IMR-90 (cell line): ENCODE results near the gene CDKN2B-AS1. TPM values are rescaled to one million over a fixed set of nuclear protein-coding genes. Genes with fewer than 3 reads are reported as not detected.

Experiments used
- ATAC-seq: fragments of 200-7000 bp; cut with Tn5 transposase; 2 replicates; pipeline ENCODE4 v1.9.1; 2020; ENCODE audit warnings: low read depth, mild to moderate bottlenecking, moderate library complexity
- BruUV-seq: library from RNA; stranded (reverse); fragments of 400-500 nt; replicated peaks from 2 replicates; lab custom pipeline; 2021; lab: Mats Ljungman, UMichigan
- CTCF ChIA-PET: fragments of 300-600 bp; formaldehyde crosslinking; extraction: SDS; loops from one replicate; lab custom pipeline; 2021; ENCODE audit warnings: antibody characterized with exemption; lab: Yijun Ruan, JAX
- POLR2A ChIA-PET: fragments of 300-600 bp; sonication (Branson Sonifier 250); formaldehyde crosslinking; loops from one replicate; lab custom pipeline; 2022; ENCODE audit warnings: antibody characterized with exemption; ENCODE audit not compliant: unreplicated experiment; lab: Charles Lee
- DNase-seq: peaks from one replicate; pipeline ENCODE4 v3.0.0; 2013
- H2AFZ ChIP-seq: replicated peaks from 2 replicates; pipeline ENCODE3; 2013; ENCODE audit warnings: low read length, mild to moderate bottlenecking; ENCODE audit not compliant: poor library complexity
- H2AK5ac ChIP-seq: 2 replicates; pipeline ENCODE4 v1.6.1; 2013; ENCODE audit warnings: low read depth, low read length, inconsistent platforms
- H2AK9ac ChIP-seq: replicated peaks from 2 replicates; pipeline ENCODE3; 2013; ENCODE audit warnings: mild to moderate bottlenecking, low read depth, low read length, moderate library complexity; ENCODE audit not compliant: poor library complexity
- H2BK120ac ChIP-seq: 2 replicates; pipeline ENCODE4 v1.6.1; 2013; ENCODE audit warnings: low read depth, low read length, inconsistent platforms
- H2BK15ac ChIP-seq: 3 replicates; pipeline ENCODE4 v1.6.1; 2013; ENCODE audit warnings: low read depth, low read length, inconsistent platforms
- H2BK20ac ChIP-seq: 2 replicates; pipeline ENCODE4 v1.6.1; 2013; ENCODE audit warnings: low read depth, mild to moderate bottlenecking, inconsistent platforms, low read length, moderate library complexity
- H2BK5ac ChIP-seq: 2 replicates; pipeline ENCODE4 v1.6.1; 2013; ENCODE audit warnings: mild to moderate bottlenecking, low read depth, low read length, inconsistent platforms; ENCODE audit not compliant: poor library complexity, severe bottlenecking
- H3K14ac ChIP-seq: replicated peaks from 2 replicates; pipeline ENCODE4 v1.6.1; 2013; ENCODE audit warnings: low read depth, low read length, inconsistent platforms
- H3K18ac ChIP-seq: 2 replicates; pipeline ENCODE4 v1.6.1; 2013; ENCODE audit warnings: low read depth, low read length, control low read depth
- H3K23ac ChIP-seq: 2 replicates; pipeline ENCODE4 v1.6.1; 2013; ENCODE audit warnings: low read depth, low read length, inconsistent platforms
- H3K27ac ChIP-seq: 2 replicates; pipeline ENCODE4 v1.5.1; 2013; ENCODE audit warnings: mild to moderate bottlenecking, control low read depth, low read length; ENCODE audit not compliant: insufficient read depth
- H3K27me3 ChIP-seq: 2 replicates; pipeline ENCODE4 v1.6.1; 2013; ENCODE audit warnings: low read length; ENCODE audit not compliant: control insufficient read depth, insufficient read depth
- H3K36me3 ChIP-seq: 2 replicates; pipeline ENCODE4 v1.6.1; 2013; ENCODE audit warnings: low read length, mixed read lengths; ENCODE audit not compliant: control insufficient read depth, insufficient read depth
- H3K4ac ChIP-seq: 2 replicates; pipeline ENCODE4 v1.6.1; 2013; ENCODE audit warnings: low read depth, low read length, inconsistent platforms
- H3K4me1 ChIP-seq: 2 replicates; pipeline ENCODE4 v1.6.1; 2013; ENCODE audit warnings: low read length, mixed read lengths; ENCODE audit not compliant: control insufficient read depth, insufficient read depth
- H3K4me2 ChIP-seq: 2 replicates; pipeline ENCODE4 v1.6.1; 2013; ENCODE audit warnings: low read depth, mild to moderate bottlenecking, control low read depth, low read length, moderate library complexity
- H3K4me3 ChIP-seq: 2 replicates; pipeline ENCODE4 v1.5.1; 2013; ENCODE audit warnings: low read depth, mild to moderate bottlenecking, control low read depth, low read length, moderate library complexity; ENCODE audit not compliant: insufficient read depth
- H3K56ac ChIP-seq: 2 replicates; pipeline ENCODE4 v1.6.1; 2013; ENCODE audit warnings: low read length, inconsistent platforms; ENCODE audit not compliant: insufficient read depth; ENCODE audit errors: extremely low read depth
- H3K79me1 ChIP-seq, 2 experiments: 2 replicates each; pipeline ENCODE4 v1.6.1; 2013; ENCODE audit warnings: low read length in 2 of 2, inconsistent platforms in 1 of 2, low read depth in 1 of 2
- H3K9ac ChIP-seq: 2 replicates; pipeline ENCODE4 v1.6.1; 2013; ENCODE audit warnings: low read depth, low read length, control low read depth
- H3K9me1 ChIP-seq: 2 replicates; pipeline ENCODE4 v1.6.1; 2013; ENCODE audit warnings: low read length, inconsistent platforms; ENCODE audit not compliant: insufficient read depth
- H3K9me3 ChIP-seq: 2 replicates; pipeline ENCODE4 v1.6.1; 2013; ENCODE audit warnings: low read length; ENCODE audit not compliant: control insufficient read depth, insufficient read depth
- H4K20me1 ChIP-seq: 2 replicates; pipeline ENCODE4 v1.6.1; 2013; ENCODE audit warnings: low read length, inconsistent platforms; ENCODE audit not compliant: insufficient read depth
- H4K5ac ChIP-seq: 2 replicates; pipeline ENCODE4 v1.6.1; 2013; ENCODE audit warnings: mild to moderate bottlenecking, low read depth, low read length, control low read depth
- H4K8ac ChIP-seq, 2 experiments: 2 replicates each; pipeline ENCODE4 v1.6.1; 2013; ENCODE audit warnings: low read depth in 2 of 2, low read length in 2 of 2, control low read depth in 1 of 2, inconsistent platforms in 1 of 2
- H4K91ac ChIP-seq: 2 replicates; pipeline ENCODE4 v1.6.1; 2013; ENCODE audit warnings: low read depth, low read length, inconsistent platforms; ENCODE audit not compliant: insufficient read depth
- FOS ChIP-seq: fragments of 150-350 bp; IDR thresholded peaks from 2 replicates; pipeline ENCODE4 v1.6.1; 2016; ENCODE audit warnings: low read depth, low read length
- MAFK ChIP-seq: IDR thresholded peaks from 2 replicates; pipeline ENCODE4 v1.6.1; 2012; ENCODE audit warnings: low read depth, low read length, improper control_type of control experiment
- MXI1 ChIP-seq: IDR thresholded peaks from 2 replicates; pipeline ENCODE4 v1.6.1; 2012; ENCODE audit warnings: low read depth, mild to moderate bottlenecking, low read length, moderate library complexity, borderline replicate concordance
- POLR2A ChIP-seq: IDR thresholded peaks from 2 replicates; pipeline ENCODE4 v1.6.1; 2012; ENCODE audit warnings: mild to moderate bottlenecking, low read depth, low read length
- RFX5 ChIP-seq: IDR thresholded peaks from 2 replicates; pipeline ENCODE4 v1.8.0; 2012; ENCODE audit warnings: low read depth, mild to moderate bottlenecking, low read length, moderate library complexity
- dilution Hi-C: fragments of 300-500 bp; cut with HindIII; formaldehyde crosslinking; loops from one replicate; pipeline ENCODE4 v1.14.3; 2018; ENCODE audit warnings: low sequenced_read_pairs; ENCODE audit not compliant: unreplicated experiment
- in situ Hi-C: fragments of 300-500 bp; cut with MboI; formaldehyde crosslinking; loops from 3 replicates; pipeline ENCODE4 v1.14.3; 2019; ENCODE audit warnings: low sequenced_read_pairs, inconsistent platforms, mixed read lengths
- intact Hi-C: fragments of 100-400 bp; cut with micrococcal nuclease; formaldehyde crosslinking; loops from 2 replicates; pipeline ENCODE4 v1.10.0; 2022
- polyA plus RNA-seq, 3 experiments: library from polyadenylated mRNA; depleted of rRNA; stranded (reverse); fragments of >200 nt; gene quantifications; 2 replicates each; pipeline ENCODE4 v1.2.3, GENCODE V29; 2012; ENCODE audit warnings: low replicate concordance in 1 of 3
- total RNA-seq: library from RNA; depleted of rRNA; stranded (reverse); fragments of >200 nt; gene quantifications from 2 replicates; pipeline ENCODE4 v1.2.3, GENCODE V29; 2012

Gene CDKN2B-AS1
- total and polyA plus RNA-seq, 2 of the 4 experiments (the other 2 are of a cell fraction), result 1.0 to 1.1 TPM

- POLR2A ChIA-PET, result no interaction called here
These were observed 50.0 kb downstream of the CDKN2B-AS1 start for GRCh38 chr9:22044583-22044982.

More at GRCh38 chr9:22044583-22044982, 50.0 kb downstream of the CDKN2B-AS1 start:
- H3K4me3 ChIP-seq, result no peak overlapping the region
- no peak overlapping the region for H2AK9ac ChIP-seq
- DNase-seq, result peak; percentile 87
- H2BK5ac ChIP-seq, result no peak overlapping the region
- BruUV-seq, result no TSS peak
- no peak overlapping the region for H2AK5ac ChIP-seq
- peak; percentile 28; the same call in 1 of the 2 replicates for ATAC-seq
- 0 out of 2 replicates have a peak, but pooled peaks have one; percentile 31 for TF ChIP-seq FOS
- no peak for TF ChIP-seq POLR2A
- no peak for TF ChIP-seq RFX5
- no peak for TF ChIP-seq MXI1
- TF ChIP-seq MAFK, result peak; percentile 74
- H3K4me2 ChIP-seq, result no peak overlapping the region
- no peak overlapping the region for H2BK20ac ChIP-seq
- no peak overlapping the region for H3K56ac ChIP-seq
- no peak overlapping the region for H4K91ac ChIP-seq
- intact Hi-C loops, result no loop called here
- peaks cover 1% of the 10 kb centered on the region; the same call in 1 of the 2 replicates for H3K36me3 ChIP-seq
- H4K8ac ChIP-seq, result no peak overlapping the region
- no peak overlapping the region for H2BK15ac ChIP-seq
- H3K27me3 ChIP-seq, result no peaks in the 10 kb centered on the region
- no peak overlapping the region for H3K27ac ChIP-seq
- H3K9me3 ChIP-seq, result no peaks in the 10 kb centered on the region
- H3K9me1 ChIP-seq, result peaks cover 3% of the 10 kb centered on the region; the same call in 1 of the 2 replicates
- no peaks in the 10 kb centered on the region for H3K79me1 ChIP-seq
- dilution Hi-C loops, result no loop called here
- H3K9ac ChIP-seq, result no peak overlapping the region
- no peaks in the 10 kb centered on the region for H4K20me1 ChIP-seq
- no peak overlapping the region for H3K14ac ChIP-seq
- H2AFZ ChIP-seq, result no peak overlapping the region
- in situ Hi-C loops, result no loop called here
- H4K5ac ChIP-seq, result no peak overlapping the region
- H3K23ac ChIP-seq, result no peak overlapping the region
- H2BK120ac ChIP-seq, result no peak overlapping the region
- no peak overlapping the region for H3K18ac ChIP-seq
- H3K4ac ChIP-seq, result no peak overlapping the region
- peaks cover 4% of the 10 kb centered on the region for H3K4me1 ChIP-seq
- CTCF ChIA-PET, result interaction anchor here (1.0 kb wide), 1 partner anchor 168 kb away, joined by 3 read pairs; no protein-coding TSS in a partner anchor
